HepG2 (cell line): ENCODE results near the gene DHRS4L2. TPM values are rescaled to one million over a fixed set of nuclear protein-coding genes. Genes with fewer than 3 reads are reported as not detected.

ENCODE experiments used
- BCL6 ChIP-seq: IDR thresholded peaks from 2 replicates; pipeline ENCODE4 v1.6.1; 2016; ENCODE audit warnings: missing genetic modification reagents, missing compliant biosample characterization
- CHCHD3 ChIP-seq: sonication (generic); formaldehyde crosslinking; IDR thresholded peaks from 2 replicates; pipeline ENCODE4 v1.8.0; 2022; ENCODE audit warnings: mild to moderate bottlenecking, missing genetic modification reagents, moderate library complexity
- CREM ChIP-seq, 2 experiments: sonication (generic) in 1 of 2; formaldehyde crosslinking in 1 of 2; IDR thresholded peaks; 2 replicates each; pipeline versions ENCODE4 v1.4.0 to v1.6.1; 2016 to 2020; ENCODE audit warnings: antibody characterized with exemption in 1 of 2, mild to moderate bottlenecking in 1 of 2, missing genetic modification reagents in 1 of 2
- FOXK2 ChIP-seq: fragments of 450-650 bp; IDR thresholded peaks from 2 replicates; pipeline ENCODE4 v1.6.1; 2016
- GABPB1 ChIP-seq: IDR thresholded peaks from 2 replicates; pipeline ENCODE4 v1.6.1; 2016; ENCODE audit warnings: mild to moderate bottlenecking, missing genetic modification reagents, moderate library complexity, missing compliant biosample characterization
- GMEB1 ChIP-seq: sonication (generic); formaldehyde crosslinking; IDR thresholded peaks from 2 replicates; pipeline ENCODE4 v1.5.1; 2020; ENCODE audit warnings: missing genetic modification reagents, mild to moderate bottlenecking, borderline replicate concordance
- HNF4A ChIP-seq: sonication (generic); formaldehyde crosslinking; IDR thresholded peaks from 2 replicates; pipeline ENCODE4 v1.4.0; 2020; ENCODE audit warnings: missing genetic modification reagents
- HNRNPH1 ChIP-seq: fragments of 200-400 bp; formaldehyde crosslinking; optimal IDR thresholded peaks from 2 replicates; pipeline ENCODE3; 2017; ENCODE audit warnings: mild to moderate bottlenecking, low read depth, low read length
- KLF11 ChIP-seq: IDR thresholded peaks from 2 replicates; pipeline ENCODE4 v1.6.1; 2016; ENCODE audit warnings: missing compliant biosample characterization
- MXI1 ChIP-seq: IDR thresholded peaks from 3 replicates; pipeline ENCODE4 v1.6.1; 2012; ENCODE audit warnings: low read depth, low read length, inconsistent platforms, borderline replicate concordance
- RAD21 ChIP-seq: fragments of 450-650 bp; formaldehyde crosslinking; IDR thresholded peaks from 2 replicates; pipeline ENCODE4 v1.5.0; 2020; ENCODE audit warnings: mild to moderate bottlenecking
- SALL2 ChIP-seq: sonication (generic); formaldehyde crosslinking; IDR thresholded peaks from 2 replicates; pipeline ENCODE4 v1.8.1; 2023; ENCODE audit warnings: mild to moderate bottlenecking, missing genetic modification reagents, inconsistent platforms
- THAP11 ChIP-seq: IDR thresholded peaks from 2 replicates; pipeline ENCODE4 v1.6.1; 2016; ENCODE audit warnings: missing biosample characterization, missing genetic modification reagents
- ZBTB3 ChIP-seq: sonication (generic); formaldehyde crosslinking; IDR thresholded peaks from 2 replicates; pipeline ENCODE4 v1.4.0; 2020; ENCODE audit warnings: low read depth, mild to moderate bottlenecking, moderate library complexity, missing genetic modification reagents, borderline replicate concordance
- ZFY ChIP-seq: sonication (generic); formaldehyde crosslinking; IDR thresholded peaks from 2 replicates; pipeline ENCODE4 v1.4.0; 2020; ENCODE audit warnings: missing genetic modification reagents
- ZNF142 ChIP-seq: sonication (generic); formaldehyde crosslinking; IDR thresholded peaks from 2 replicates; pipeline ENCODE4 v1.4.0; 2020; ENCODE audit warnings: missing genetic modification reagents
- ZNF20 ChIP-seq: sonication (generic); formaldehyde crosslinking; IDR thresholded peaks from 2 replicates; pipeline ENCODE4 v1.4.0; 2020; ENCODE audit warnings: mild to moderate bottlenecking, moderate library complexity, missing genetic modification reagents
- ZNF326 ChIP-seq: sonication (generic); formaldehyde crosslinking; IDR thresholded peaks from 2 replicates; pipeline ENCODE4 v1.4.0; 2020; ENCODE audit warnings: missing genetic modification reagents, borderline replicate concordance
- ZNF501 ChIP-seq: sonication (generic); formaldehyde crosslinking; IDR thresholded peaks from 2 replicates; pipeline ENCODE4 v1.5.1; 2020; ENCODE audit warnings: mild to moderate bottlenecking, moderate library complexity, missing genetic modification reagents
- ZNF562 ChIP-seq: sonication (generic); formaldehyde crosslinking; IDR thresholded peaks from 2 replicates; pipeline ENCODE4 v1.8.0; 2022; ENCODE audit warnings: missing genetic modification reagents, borderline replicate concordance
- polyA plus RNA-seq, 8 experiments: library from polyadenylated mRNA; depleted of rRNA in 3 of 8; stranded (reverse) in 7 of 8; unstranded in 1 of 8; fragments of >200 nt; fragmentation: Illumina TruSeq in 4 of 8; extraction: Trizol in 4 of 8; gene quantifications; 2 replicates each; pipeline versions ENCODE4 v1.2.1 to v1.2.3, GENCODE V29; 2011 to 2016; ENCODE audit warnings: low read depth in 4 of 8, missing spikeins in 1 of 8, mixed read lengths in 1 of 8; ENCODE audit not compliant: insufficient read depth in 1 of 8
- total RNA-seq, 5 experiments: library from RNA; depleted of rRNA; stranded (reverse); fragments of >200 nt; fragmentation: Illumina TruSeq; extraction: Trizol; gene quantifications; 2 replicates each; pipeline ENCODE4 v1.2.3, GENCODE V29; 2016; ENCODE audit warnings: low read depth in 1 of 5
- TF ChIP-seq, protein P1 (sequence below): sonication (generic); formaldehyde crosslinking; IDR thresholded peaks from 2 replicates; pipeline ENCODE4 v1.9.0; 2021; ENCODE audit warnings: missing genetic modification reagents, mild to moderate bottlenecking, borderline replicate concordance

The DHRS4L2 gene
- total and polyA plus RNA-seq, 2 of the 13 experiments (the other 11 are each of a cell fraction or from before 2014, with no cell fraction given) = 24.7 to 38.2 TPM

DNA sequence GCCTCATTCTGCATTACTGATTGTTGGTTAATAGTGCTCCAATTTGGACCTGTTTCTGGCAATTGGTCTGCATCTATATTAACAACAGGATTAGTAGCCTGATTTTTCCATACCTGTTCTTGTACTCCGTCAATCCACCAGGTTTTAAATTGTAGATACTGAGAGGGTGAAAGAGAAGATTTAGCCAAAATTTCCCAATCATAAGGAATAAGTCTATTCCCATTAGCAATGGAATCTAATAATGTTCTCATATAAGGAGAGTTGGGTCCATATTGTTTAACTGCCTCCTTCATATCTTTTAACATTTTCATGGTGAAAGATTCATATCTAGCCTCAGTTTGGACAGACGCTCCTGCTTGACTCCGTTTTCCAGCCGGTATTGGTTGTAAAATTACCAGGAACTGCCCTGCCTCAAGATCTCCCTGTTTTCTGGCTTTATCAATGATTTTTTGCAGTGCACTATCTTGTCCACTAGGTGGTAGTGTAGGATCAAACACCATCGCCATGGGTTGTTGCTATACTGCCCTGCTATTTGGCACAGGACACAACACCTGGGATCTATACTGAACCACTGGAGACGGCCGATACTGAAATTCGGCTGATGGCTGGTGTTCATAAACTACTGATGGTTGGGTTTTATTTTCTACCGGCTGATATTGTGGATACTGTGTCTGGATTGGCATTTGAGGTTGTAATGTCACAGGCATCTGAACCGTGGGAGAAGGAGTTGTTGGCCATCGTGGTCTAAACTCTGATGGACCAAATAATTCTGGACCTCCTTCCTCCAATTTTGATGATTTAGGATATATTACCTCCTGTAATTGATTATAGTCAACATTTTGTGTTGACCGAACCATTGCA, 25.2 kb downstream of the DHRS4L2 start (continued):
- TF ChIP-seq ZNF142 (CRISPR knock-in tag) (no peak; the same call in 1 of the 2 replicates), CHCHD3 (CRISPR knock-in tag) (no peak), ZBTB3 (CRISPR knock-in tag) (no peak), ZNF326 (CRISPR knock-in tag) (no peak), ZNF20 (CRISPR knock-in tag) (no peak), MXI1 (no peak), ZNF562 (no peak), GMEB1 (CRISPR knock-in tag) (peak; percentile 27; the same call in 1 of the 2 replicates), KLF11 (CRISPR knock-in tag) (peak; percentile 90; the same call in 1 of the 2 replicates), CREM (IDR thresholded peaks at IDR 0.05) (no peak), CREM (CRISPR knock-in tag; IDR thresholded peaks at IDR 0.05) (no peak), THAP11 (CRISPR knock-in tag) (peak; percentile 76), GABPB1 (CRISPR knock-in tag) (peak; percentile 23; the same call in 1 of the 2 replicates), ZFY (CRISPR knock-in tag) (peak; percentile 35; the same call in 1 of the 2 replicates), HNRNPH1 (no peak), RAD21 (CRISPR knock-in tag) (peak; percentile 100), FOXK2 (peak; percentile 71), ZNF501 (CRISPR knock-in tag) (peak; percentile 79), HNF4A (CRISPR knock-in tag) (0 out of 2 replicates have a peak, but pooled peaks have one; percentile 36), BCL6 (CRISPR knock-in tag) (peak; percentile 53; the same call in 1 of the 2 replicates), SALL2 (CRISPR knock-in tag) (0 out of 2 replicates have a peak, but pooled peaks have one; percentile 49)
- TF ChIP-seq, protein P1, sequence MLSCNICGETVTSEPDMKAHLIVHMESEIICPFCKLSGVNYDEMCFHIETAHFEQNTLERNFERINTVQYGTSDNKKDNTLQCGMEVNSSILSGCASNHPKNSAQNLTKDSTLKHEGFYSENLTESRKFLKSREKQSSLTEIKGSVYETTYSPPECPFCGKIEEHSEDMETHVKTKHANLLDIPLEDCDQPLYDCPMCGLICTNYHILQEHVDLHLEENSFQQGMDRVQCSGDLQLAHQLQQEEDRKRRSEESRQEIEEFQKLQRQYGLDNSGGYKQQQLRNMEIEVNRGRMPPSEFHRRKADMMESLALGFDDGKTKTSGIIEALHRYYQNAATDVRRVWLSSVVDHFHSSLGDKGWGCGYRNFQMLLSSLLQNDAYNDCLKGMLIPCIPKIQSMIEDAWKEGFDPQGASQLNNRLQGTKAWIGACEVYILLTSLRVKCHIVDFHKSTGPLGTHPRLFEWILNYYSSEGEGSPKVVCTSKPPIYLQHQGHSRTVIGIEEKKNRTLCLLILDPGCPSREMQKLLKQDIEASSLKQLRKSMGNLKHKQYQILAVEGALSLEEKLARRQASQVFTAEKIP = no peak
